HEK293T (cell line): ENCODE measurements around the gene CLEC1A.

Experiments used
- ARNT ChIP-seq: fragments of 450-650 bp; IDR thresholded peaks from 2 replicates; pipeline ENCODE4 v1.6.1; 2017; ENCODE audit warnings: mild to moderate bottlenecking
- BHLHE40 ChIP-seq: fragments of 450-650 bp; IDR thresholded peaks from 2 replicates; pipeline ENCODE4 v1.6.1; 2016; ENCODE audit warnings: mild to moderate bottlenecking, moderate library complexity, borderline replicate concordance
- CTBP1 ChIP-seq: fragments of 450-650 bp; IDR thresholded peaks from 2 replicates; pipeline ENCODE4 v1.6.1; 2016; ENCODE audit warnings: borderline replicate concordance
- ELF4 ChIP-seq: fragments of 450-650 bp; IDR thresholded peaks from 2 replicates; pipeline ENCODE4 v1.6.1; 2017; ENCODE audit warnings: antibody characterized with exemption
- FOXA1 ChIP-seq: fragments of 450-650 bp; IDR thresholded peaks from 2 replicates; pipeline ENCODE4 v1.6.1; 2016; ENCODE audit warnings: mild to moderate bottlenecking
- FOXK2 ChIP-seq: fragments of 450-650 bp; IDR thresholded peaks from 2 replicates; pipeline ENCODE4 v1.6.1; 2016; ENCODE audit warnings: mild to moderate bottlenecking
- FOXM1 ChIP-seq: fragments of 450-650 bp; IDR thresholded peaks from 2 replicates; pipeline ENCODE4 v1.6.1; 2017; ENCODE audit warnings: mild to moderate bottlenecking, borderline replicate concordance
- NFRKB ChIP-seq: fragments of 450-650 bp; IDR thresholded peaks from 2 replicates; pipeline ENCODE4 v1.6.1; 2016; ENCODE audit warnings: mild to moderate bottlenecking, moderate library complexity
- SP1 ChIP-seq: fragments of 450-650 bp; IDR thresholded peaks from 2 replicates; pipeline ENCODE4 v1.6.1; 2017
- SUZ12 ChIP-seq: fragments of 450-650 bp; IDR thresholded peaks from 2 replicates; pipeline ENCODE4 v1.6.1; 2016; ENCODE audit warnings: mild to moderate bottlenecking
- ZNF384 ChIP-seq: fragments of 450-650 bp; IDR thresholded peaks from 2 replicates; pipeline ENCODE4 v1.6.1; 2016
- TF ChIP-seq, protein P1 (sequence below): fragments of 450-650 bp; IDR thresholded peaks from 2 replicates; pipeline ENCODE4 v1.6.1; 2016

GRCh38 chr12:10048526-10048925 lies 50.3 kb downstream of the CLEC1A start:
- no peak for TF ChIP-seq FOXA1
- no peak for TF ChIP-seq NFRKB
- no peak for TF ChIP-seq ZNF384
- no peak for TF ChIP-seq CTBP1
- TF ChIP-seq FOXK2 = no peak
- no peak for TF ChIP-seq SP1
- TF ChIP-seq FOXM1 = no peak
- no peak for TF ChIP-seq ELF4
- TF ChIP-seq, protein P1, sequence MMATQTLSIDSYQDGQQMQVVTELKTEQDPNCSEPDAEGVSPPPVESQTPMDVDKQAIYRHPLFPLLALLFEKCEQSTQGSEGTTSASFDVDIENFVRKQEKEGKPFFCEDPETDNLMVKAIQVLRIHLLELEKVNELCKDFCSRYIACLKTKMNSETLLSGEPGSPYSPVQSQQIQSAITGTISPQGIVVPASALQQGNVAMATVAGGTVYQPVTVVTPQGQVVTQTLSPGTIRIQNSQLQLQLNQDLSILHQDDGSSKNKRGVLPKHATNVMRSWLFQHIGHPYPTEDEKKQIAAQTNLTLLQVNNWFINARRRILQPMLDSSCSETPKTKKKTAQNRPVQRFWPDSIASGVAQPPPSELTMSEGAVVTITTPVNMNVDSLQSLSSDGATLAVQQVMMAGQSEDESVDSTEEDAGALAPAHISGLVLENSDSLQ = no peak
- TF ChIP-seq SUZ12 = no peak
- no peak for TF ChIP-seq BHLHE40
- TF ChIP-seq ARNT = no peak
